GM20000 (cell line): Measurements from ENCODE around the gene CYSTM1.

Experiments
- DNase-seq: peaks from one replicate; pipeline ENCODE4 v3.0.0; 2012; ENCODE audit warnings: low spot score
- CTCF ChIP-seq: IDR thresholded peaks from 2 replicates; pipeline ENCODE4 v1.5.1; 2012; ENCODE audit warnings: mild to moderate bottlenecking, control low read depth; ENCODE audit errors: extremely low read depth, missing control alignments

Gene CYSTM1

GRCh38 chr5:140286424-140286823 lies 111.4 kb downstream of the CYSTM1 start:
- no peak for TF ChIP-seq CTCF

GRCh38 chr5:140287801-140288521 lies 113.0 kb downstream of the CYSTM1 start:
- no peak for DNase-seq
- TF ChIP-seq CTCF: no peak

More at GRCh38 chr5:140286424-140286823, 111.4 kb downstream of the CYSTM1 start:
- no peak for DNase-seq

GRCh38 chr5:140292212-140293036 lies 117.4 kb downstream of the CYSTM1 start:
- no peak for DNase-seq
- no peak for TF ChIP-seq CTCF
